GM12865 (cell line): Measurements from ENCODE around the gene RAPGEF3.
A peak's percentile ranks its signal among the peaks of the same experiment; 100 is the strongest.

Source experiments
- DNase-seq: peaks from one replicate; pipeline ENCODE4 v3.0.0; 2010; ENCODE audit warnings: low read depth
- H3K4me3 ChIP-seq: 2 replicates; pipeline ENCODE4 v1.5.1; 2011; ENCODE audit warnings: mild to moderate bottlenecking, low read depth, low read length, control low read depth
- TF ChIP-seq, protein P1 (sequence below): IDR thresholded peaks from 2 replicates; pipeline ENCODE4 v1.5.1; 2011; ENCODE audit warnings: low read length, control low read depth, low read depth, inconsistent platforms; ENCODE audit not compliant: insufficient read depth; ENCODE audit errors: missing control alignments

RAPGEF3 gene

DNA sequence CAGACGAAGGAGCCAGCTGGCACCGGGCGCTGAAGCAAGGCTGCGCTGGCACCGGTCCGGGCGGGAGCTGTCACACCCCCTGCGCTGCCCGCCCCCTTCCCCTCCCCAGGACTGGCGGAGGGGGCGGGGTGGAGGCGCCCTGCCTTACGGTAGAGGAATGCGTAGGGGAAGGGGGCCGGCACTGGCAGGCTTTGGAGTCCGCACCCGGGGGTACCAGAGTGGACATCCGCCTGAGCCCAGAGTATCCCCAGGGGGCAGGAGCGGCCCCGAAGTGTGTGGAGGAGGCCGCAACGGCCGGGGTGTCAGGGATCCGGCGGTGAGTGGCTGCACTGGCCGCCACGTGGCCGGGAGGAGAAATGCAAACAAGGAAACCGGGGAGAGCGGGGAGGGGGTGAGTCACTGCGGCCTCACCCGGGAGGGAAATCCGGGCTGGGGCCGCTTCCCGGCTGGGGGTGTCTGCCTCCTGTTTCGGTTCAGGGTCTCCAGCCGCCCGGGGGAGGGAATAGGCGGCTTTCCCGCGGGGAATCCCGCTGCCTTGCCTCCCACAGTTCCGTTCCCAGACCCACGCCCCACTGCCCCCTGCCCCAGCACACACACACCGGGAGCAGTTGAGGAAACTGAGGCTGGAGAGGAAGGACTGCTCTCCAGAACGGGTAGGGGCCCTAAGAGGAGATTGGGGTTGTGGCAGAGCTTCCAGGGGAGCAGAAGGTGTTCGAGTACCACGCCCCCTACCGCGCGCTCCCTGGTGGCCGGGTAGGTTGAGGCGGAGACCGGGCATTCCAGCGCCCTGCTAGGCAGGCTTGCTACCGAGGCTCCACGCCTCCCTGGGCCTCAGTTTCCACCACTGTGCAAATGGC is at the start of gene RAPGEF3:
Gene RAPGEF3 (minus strand): TSS at position 47 of the 857 bp plus-strand sequence. CDS start 324 bp downstream, outside the sequence.
- peak; percentile 71 for DNase-seq
- peak within 1 kb of the TSS; percentile 69 for H3K4me3 ChIP-seq
- TF ChIP-seq, protein P1, sequence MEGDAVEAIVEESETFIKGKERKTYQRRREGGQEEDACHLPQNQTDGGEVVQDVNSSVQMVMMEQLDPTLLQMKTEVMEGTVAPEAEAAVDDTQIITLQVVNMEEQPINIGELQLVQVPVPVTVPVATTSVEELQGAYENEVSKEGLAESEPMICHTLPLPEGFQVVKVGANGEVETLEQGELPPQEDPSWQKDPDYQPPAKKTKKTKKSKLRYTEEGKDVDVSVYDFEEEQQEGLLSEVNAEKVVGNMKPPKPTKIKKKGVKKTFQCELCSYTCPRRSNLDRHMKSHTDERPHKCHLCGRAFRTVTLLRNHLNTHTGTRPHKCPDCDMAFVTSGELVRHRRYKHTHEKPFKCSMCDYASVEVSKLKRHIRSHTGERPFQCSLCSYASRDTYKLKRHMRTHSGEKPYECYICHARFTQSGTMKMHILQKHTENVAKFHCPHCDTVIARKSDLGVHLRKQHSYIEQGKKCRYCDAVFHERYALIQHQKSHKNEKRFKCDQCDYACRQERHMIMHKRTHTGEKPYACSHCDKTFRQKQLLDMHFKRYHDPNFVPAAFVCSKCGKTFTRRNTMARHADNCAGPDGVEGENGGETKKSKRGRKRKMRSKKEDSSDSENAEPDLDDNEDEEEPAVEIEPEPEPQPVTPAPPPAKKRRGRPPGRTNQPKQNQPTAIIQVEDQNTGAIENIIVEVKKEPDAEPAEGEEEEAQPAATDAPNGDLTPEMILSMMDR, result peak; percentile 56

- TF ChIP-seq, protein P1, result no peak
- no peak overlapping the region for H3K4me3 ChIP-seq
- peak; percentile 68 for DNase-seq
Measured at GRCh38 chr12:47808050-47808449, 49.4 kb upstream of the RAPGEF3 start.

GRCh38 chr12:47807338-47807737 is 48.7 kb upstream of the RAPGEF3 start:
- no peak overlapping the region for H3K4me3 ChIP-seq
- DNase-seq, result no peak
- TF ChIP-seq, protein P1, result no peak

DNA sequence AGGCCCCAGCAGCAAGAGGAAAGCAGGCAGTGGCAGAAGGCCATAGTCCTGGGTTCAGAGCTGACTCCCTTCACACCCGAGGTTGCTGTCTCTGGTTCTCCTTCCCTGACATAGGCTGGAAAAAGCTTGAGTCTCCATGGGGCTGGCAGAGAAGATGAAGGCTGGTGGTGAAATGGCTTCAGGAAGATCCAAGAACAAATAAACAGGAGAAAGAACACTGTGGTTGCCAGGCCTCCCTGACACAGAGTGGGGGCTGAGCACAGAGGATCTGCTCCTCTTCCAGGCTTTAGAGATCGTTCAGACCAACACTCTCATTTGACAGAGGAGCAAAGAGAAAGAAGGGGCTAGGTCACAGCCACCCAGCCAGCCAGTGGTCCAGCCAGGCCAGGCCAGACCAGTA is 46.7 kb upstream of the RAPGEF3 start:
- DNase-seq, result no peak
- no peak overlapping the region for H3K4me3 ChIP-seq
- TF ChIP-seq, protein P1, result no peak

DNA sequence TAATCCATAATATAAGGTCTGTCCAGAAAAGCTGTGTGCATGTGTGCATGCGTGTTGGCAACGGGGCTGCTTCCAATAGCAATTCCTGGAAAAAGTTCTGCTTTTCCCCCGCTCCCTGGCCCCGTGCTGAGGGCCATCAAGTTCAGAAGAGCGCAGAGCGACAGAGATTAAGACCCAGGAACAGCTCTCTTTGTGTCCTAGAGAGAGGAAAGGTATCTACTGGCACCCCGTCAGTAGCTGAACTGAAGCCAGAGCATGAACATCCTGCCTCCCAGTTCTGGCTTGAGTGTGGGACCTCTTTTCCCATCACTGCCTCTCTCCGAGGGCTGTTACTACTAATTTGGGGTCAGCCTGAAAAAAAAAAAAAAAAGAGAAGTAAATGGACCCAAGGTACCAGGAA is 45.5 kb upstream of the RAPGEF3 start:
- DNase-seq, result no peak
- TF ChIP-seq, protein P1, result no peak
- no peak overlapping the region for H3K4me3 ChIP-seq

DNA sequence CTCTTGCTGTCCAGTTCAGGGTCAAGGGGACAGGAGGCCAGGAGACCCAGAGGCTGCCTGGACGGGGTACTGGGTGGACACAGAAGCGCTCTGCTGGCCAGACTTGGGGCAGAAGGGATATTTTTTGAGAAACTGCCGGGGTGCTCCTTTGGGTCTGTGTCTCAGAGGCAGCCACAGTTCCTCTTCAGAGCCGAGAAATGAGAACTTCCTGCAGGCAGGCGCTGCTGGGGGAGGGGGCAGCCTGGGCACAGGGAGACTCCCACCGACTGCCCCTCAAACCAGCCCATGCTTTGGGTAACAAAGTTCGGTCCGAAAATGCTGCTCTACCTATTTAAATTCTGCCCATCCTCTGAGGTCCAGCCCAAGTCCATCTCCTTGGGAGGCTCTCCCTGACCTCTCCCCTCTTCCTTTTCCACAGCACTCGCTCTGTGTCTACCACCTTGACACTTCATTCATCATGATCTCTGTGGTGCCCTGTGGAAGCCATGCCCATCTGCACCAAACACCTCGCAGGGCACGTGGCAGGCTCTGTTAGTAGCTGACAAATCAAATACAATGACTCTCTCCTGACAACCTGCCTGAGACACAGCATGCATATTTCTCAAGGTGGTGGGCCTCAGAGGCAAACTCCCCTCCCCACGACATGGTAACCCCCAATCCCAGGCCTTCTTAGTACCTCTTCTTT is 44.7 kb upstream of the RAPGEF3 start:
- no peak for DNase-seq
- no peak overlapping the region for H3K4me3 ChIP-seq
- TF ChIP-seq, protein P1, result no peak
